VCaP (cell line): ENCODE data around the gene LRIT1.

Source experiments
- H3K27ac ChIP-seq: fragments of 450-650 bp; 2 replicates; pipeline ENCODE4 v1.5.1; 2017
- TF ChIP-seq, protein P1 (sequence below): fragments of 450-650 bp; conservative IDR thresholded peaks from 2 replicates; pipeline ENCODE4 v1.5.1; 2017; ENCODE audit warnings: mild to moderate bottlenecking, moderate library complexity

The LRIT1 gene

DNA sequence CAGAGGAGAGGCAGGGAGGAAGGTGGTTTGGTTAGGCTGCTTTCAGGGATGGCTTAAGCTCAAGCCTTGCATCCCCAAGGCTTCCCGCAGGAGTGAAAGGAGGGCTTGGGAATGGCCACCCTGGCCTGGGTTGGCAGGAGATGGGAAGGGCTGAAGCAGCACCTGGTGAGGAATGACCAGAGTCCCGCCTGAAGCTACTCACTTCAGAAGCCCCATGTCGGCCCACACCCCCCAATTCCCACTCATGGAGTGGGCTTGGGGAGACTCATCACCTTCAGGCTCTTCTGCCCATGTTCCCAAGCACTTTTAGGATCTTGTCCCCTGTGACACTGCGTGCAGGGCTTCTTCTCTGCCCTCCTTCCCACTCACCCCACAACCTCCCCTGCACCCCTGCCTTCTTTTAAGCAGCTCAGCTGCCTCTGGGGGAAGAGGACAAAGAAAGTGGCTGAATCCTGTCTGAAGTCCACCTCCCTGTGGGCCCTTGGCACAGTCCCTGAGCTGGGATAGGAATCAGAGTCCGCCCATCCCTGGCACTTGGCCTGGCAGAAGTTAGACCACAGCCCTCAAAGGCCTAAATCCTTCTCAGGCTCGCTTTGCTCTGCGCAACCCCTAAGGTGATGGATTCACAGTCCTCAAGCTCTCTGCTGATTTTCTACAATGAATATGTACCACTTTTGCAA is 20.0 kb upstream of the LRIT1 start:
- TF ChIP-seq, protein P1, sequence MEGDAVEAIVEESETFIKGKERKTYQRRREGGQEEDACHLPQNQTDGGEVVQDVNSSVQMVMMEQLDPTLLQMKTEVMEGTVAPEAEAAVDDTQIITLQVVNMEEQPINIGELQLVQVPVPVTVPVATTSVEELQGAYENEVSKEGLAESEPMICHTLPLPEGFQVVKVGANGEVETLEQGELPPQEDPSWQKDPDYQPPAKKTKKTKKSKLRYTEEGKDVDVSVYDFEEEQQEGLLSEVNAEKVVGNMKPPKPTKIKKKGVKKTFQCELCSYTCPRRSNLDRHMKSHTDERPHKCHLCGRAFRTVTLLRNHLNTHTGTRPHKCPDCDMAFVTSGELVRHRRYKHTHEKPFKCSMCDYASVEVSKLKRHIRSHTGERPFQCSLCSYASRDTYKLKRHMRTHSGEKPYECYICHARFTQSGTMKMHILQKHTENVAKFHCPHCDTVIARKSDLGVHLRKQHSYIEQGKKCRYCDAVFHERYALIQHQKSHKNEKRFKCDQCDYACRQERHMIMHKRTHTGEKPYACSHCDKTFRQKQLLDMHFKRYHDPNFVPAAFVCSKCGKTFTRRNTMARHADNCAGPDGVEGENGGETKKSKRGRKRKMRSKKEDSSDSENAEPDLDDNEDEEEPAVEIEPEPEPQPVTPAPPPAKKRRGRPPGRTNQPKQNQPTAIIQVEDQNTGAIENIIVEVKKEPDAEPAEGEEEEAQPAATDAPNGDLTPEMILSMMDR: no peak
- H3K27ac ChIP-seq: no peak overlapping the region

DNA sequence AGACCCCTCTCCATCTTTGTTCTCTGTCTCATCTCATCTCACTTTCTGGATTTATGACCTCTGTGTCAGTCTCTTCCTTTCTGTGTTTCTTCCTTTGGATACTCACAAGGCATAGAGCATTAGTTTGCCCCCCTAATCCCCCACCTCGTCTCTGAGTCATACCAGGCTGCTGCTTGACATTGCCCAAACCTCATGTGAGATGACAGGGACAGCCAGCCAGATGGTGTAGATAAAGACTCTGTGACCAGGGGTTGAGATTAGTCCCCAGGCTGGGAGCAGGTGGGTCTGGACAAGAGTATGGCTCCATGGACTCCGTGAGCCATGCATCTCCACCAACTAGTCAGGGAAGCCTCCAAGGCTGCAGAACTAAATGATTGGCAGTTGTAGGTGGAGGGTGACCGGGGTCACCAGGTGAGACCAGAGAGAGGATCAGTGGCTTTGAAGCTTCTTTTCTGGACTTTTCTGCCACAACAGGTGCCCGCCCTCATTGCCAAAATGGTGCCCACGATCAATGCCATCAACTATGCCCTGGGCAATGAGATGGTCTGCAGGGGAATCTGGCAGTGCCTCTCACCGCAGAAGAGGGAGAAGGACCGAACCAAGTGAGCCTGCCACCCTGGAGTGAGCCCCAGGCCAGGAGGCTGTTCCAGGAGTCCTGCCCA is 16.8 kb upstream of the LRIT1 start:
- no peak overlapping the region for H3K27ac ChIP-seq
- TF ChIP-seq, protein P1: no peak

DNA sequence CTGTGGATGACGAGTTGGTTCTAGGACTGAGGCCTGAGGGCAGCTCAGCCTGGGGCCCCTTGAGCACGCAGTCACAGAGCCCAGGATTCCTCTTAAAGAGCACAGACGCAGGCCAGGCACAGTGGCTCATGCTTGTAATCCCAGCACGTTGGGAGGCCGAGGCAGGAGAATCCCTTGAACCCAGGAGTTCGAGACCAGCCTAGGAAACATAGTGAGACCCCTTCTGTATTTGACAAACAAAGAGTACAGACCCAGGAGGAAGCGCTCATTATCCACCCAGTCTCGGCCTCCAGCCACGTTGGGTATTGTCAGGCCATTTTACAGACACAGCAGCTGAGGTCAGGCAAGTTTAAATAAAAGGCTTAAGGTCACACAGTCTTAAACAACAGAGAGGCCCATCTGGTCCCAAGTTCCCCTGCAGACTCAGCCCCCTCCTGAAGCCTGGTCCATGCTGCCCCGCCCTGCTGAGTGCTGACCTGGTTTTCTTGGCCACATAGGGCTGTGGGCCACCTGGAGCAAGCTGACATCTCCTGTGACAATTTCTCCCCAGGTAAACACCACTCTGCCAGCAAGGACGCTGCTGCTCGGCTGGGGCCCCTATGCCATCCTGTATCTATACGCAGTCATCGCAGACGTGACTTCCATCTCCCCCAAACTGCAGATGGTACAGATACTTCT is 16.1 kb upstream of the LRIT1 start:
- H3K27ac ChIP-seq: no peak overlapping the region
- TF ChIP-seq, protein P1: no peak

- no peak overlapping the region for H3K27ac ChIP-seq
Measured at GRCh38 chr10:84256510-84257342, 15.4 kb upstream of the LRIT1 start.

DNA sequence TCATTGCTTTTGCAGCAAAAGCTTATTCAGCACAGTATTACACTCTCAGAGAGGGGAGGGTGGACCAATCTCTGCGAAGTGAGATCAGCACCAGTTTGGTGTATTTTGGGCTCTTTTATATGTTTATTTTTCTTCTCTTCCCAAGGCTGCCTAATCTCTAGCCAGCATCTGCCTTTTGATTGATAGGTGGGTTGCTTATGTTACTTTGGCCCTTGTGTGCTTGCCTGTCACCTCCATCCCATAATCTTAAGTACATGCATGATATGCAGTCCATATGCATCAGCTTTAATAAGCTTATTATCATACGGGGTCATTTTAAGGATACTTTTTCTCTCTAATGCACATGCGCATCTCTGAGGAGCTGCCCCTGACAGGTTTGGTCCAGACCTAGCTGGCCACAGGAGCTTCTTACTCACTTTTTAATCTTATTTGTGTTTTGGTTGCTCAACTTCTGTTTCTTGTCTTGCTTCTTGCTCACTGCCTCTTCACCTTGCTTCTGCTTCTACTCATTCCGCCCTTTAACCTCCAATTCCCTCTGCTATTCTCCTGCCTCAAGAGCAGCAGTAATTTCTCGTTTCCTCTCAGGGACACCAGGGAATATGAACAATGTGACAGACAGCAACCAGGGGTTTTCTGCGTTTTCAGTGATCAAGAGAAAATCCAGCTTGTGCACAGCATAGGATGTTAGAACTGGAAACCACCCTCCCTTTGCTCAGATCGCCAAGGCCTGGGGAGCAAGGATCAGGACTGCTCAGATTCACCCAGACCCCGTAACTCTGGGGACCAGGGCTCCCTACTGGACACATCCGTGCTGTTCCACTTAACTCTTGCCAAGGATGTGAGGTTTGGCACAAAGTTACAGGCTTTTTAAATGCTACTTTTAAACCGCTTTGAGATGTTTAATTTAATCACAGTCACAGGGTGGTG is 13.5 kb upstream of the LRIT1 start:
- H3K27ac ChIP-seq: no peak overlapping the region
- TF ChIP-seq, protein P1: no peak

More at GRCh38 chr10:84256510-84257342, 15.4 kb upstream of the LRIT1 start:
- TF ChIP-seq, protein P1: no peak

DNA sequence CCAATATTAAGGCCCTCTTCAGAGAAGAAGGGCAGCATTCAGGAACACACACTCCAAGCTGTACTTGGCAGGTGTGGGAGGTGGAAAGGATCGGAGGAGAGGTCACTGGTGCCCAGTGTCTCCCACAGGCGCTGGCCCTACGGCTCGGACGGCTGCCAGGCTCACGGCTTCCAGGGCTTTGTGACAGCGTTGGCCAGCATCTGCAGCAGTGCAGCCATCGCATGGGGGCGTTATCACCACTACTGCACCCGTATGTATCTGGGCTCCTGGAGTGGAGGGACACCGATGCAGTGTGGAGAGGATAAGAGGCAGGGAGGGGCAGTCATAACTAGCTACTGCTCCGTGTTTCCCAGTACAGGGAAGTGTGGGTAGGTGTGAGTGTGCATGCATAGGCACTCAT is 7.4 kb upstream of the LRIT1 start:
- no peak overlapping the region for H3K27ac ChIP-seq
- TF ChIP-seq, protein P1: no peak
